Airway epithelial cell (primary cell): ENCODE results near the gene NCOA4. TPM values are rescaled to one million over a fixed set of nuclear protein-coding genes. Genes with fewer than 3 reads are reported as not detected.

Experiments
- total RNA-seq: library from RNA; depleted of rRNA; stranded (reverse); fragments of >200 nt; gene quantifications from 2 replicates; pipeline ENCODE4 v1.2.3, GENCODE V29; 2015

Gene NCOA4
- 88.5 and 100 TPM in 2 replicates for total RNA-seq

GRCh38 chr10:46030091-46030937, at the start of gene NCOA4:
Gene NCOA4, minus strand, starts transcription at chr10:46030623. Its CDS starts 13,943 bp downstream, at chr10:46016680.

GRCh38 chr10:46046261-46046660, 15.8 kb upstream of the NCOA4 start, which contains the start of gene MSMB:
Gene MSMB, minus strand, starts transcription at chr10:46046269. Its CDS starts 32 bp downstream, at chr10:46046237.

GRCh38 chr10:45972106-45972812, 58.2 kb downstream of the NCOA4 start, which contains the start of gene TIMM23:
Gene TIMM23, plus strand, starts transcription at chr10:45972489. Its CDS starts 136 bp downstream, at chr10:45972625.

Other genes starting within 250 kb of the NCOA4 start
- 5.5 and 9.3 TPM in 2 replicates for gene AGAP4, start 183.1 kb downstream of the NCOA4 start, total RNA-seq
- 93.3 and 102 TPM in 2 replicates for gene TIMM23, start 58.1 kb downstream of the NCOA4 start, total RNA-seq
- gene MSMB, start 15.6 kb upstream of the NCOA4 start, total RNA-seq, result 0.84 and 2.0 TPM in 2 replicates